AML-193 (cell line): ENCODE data around the gene PALD1.
A peak's percentile ranks its signal among the peaks of the same experiment; 100 is the strongest.

Experiments used
- DNase-seq, 2 experiments: peaks; one replicate each; lab custom pipeline; 2025; lab: John Stamatoyannopoulos, UW

PALD1 gene

DNA sequence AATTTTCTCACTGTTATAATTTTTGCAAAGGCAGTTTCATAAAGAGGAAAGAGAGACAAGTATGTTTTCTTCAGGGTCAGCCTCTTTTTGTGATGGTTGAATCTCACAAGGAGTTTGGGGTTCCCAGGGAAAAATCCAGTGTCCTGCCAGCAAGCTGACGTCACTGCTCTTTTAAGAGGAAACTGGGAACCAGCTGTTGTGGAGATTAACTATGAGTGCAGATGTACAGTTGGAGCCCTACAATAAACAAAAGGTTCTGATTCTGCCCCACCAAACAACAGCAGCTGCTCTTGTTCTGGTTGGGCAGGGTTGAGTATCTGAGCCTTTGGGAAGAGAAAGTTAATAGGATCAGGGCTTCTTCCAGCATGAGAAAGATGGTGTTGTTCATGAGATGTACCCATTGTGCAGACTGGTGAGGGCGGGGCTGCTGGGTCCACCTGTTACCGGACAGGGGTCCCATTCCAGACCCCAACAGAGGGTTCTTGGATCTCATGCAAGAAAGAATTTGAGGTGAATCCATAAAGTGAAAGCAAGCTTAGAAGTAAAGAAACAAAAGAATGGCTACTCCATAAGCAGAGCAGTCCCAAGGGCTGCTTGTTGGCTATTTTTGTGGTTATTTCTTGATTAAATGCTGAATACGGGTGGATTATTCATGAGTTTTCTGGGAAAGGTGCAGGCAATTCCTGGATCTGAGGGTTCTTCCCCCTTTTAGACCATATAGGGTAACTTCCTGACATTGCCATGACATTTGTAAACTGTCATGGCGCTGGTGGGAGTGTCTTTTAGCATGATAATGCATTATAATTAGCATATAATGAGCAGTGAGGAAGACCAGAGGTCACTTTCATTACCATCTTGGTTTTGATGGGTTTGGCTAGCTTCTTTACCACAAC, 111.4 kb downstream of the PALD1 start:
- no peak for DNase-seq

DNA sequence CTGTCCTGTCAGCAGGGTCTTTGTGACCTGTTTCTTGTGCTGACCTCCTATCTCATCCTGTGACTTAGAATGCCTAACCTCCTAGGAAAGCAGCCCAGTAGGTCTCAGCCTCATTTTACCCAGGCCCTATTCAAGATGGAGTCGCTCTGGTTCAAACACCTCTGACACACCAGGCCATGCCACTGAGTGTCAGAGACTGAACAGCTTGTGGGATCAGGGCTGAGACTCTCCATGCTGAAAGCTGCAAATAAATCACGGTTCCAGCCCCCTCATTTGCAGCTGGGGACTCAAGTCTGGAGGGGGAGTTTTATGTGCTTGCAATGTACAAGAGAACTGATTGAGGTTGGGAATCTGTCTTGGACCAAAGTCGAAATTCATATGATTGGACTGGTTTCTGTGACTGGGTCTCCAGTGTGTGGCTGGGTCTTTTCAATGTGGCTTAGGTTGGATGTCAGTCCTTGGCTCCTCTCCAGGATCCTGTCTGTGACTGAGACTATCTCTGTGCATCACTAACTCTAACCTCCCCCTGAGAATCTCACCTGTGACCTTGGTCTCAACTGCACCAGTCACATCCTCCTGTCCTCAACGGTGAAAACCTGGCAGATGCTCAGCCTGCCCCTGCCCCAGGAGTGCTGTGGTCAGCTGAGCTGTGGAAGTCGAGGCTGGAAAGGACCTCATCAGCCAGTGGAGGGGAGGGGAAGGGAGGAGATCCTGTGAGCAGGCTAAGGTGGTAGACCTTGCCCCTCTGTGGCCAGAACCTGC, 112.3 kb downstream of the PALD1 start:
- DNase-seq = no peak

DNA sequence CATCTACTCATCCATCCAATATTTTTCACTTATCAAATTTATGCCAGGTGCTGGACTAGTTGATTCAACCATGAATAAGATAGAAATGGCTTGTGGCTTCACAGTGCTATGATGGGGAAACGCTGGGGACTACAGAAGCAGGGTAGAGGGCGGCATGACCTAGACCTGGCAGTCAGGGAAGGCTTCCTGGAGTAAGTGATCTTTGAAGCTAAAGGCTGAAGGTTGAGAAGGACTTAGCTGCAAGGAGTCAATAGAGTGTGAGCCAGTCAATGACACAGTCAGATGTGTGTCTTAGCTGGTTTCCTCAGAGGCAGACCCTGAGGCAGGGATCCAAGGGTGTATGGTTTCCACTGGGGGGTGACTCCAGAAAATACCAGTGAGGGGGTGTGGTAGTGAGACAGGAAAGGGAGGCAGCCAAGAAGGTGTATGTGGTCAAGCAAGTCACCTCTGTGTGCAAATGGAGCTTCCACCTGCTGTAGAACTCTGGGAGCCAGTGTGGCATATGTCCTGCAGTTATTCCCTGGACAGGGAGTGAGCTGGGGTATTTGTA, 113.7 kb downstream of the PALD1 start:
- no peak for DNase-seq

DNA sequence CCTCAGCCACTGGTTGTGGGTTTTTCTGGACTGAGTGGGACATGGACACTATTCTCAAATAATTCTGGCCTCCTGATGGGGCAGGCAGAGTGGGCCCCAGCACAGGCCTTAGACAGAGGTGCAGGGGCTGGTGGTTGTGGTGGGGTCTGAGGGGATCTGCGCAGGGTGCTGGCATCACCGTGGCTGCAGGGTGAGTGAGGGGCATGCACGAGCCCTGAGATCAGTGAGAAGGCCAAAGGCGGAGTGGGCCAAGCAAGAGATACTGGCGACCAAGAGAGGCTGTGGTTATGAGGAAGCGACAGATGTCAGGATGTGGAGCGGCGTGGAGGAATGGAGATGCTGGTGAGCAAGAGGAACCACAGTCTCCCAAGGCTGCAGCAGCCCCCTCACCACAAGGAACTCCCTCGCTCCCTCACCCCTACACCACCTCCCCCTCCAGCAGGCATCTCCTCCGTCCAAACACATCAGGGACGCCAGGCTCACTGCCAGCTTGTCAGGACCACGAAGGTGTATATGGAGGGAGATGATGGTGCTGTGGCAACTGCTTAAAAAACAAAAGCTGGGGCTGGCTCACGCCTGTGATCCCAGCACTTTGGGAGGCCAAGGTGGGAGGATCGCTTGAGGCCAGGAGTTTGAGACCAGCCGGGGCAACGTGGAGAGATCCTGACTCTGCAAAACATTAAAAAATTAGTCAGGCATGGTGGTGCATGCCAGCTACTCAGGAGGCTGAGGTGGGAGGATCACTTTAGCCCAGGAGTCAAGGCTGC, 114.4 kb downstream of the PALD1 start:
- DNase-seq = peak; percentile 75 to 79

DNA sequence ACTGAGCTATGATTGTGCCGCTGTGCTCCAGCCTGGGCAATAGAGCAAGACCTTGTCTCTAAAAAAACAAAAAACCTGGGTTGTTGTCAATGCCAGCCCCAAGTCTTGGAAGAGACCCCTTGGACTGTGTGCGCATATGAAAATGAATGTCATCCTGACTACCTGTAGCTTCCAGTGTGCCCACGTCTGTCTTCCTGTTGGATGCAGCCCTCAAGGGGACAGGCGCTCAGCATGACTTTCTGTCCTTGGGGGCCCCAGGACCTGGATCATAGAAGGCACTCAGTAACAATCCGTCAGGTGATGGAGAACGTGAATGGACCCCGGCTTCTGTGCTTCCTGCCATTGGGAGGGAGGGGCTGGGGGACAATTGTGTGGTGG, 114.9 kb downstream of the PALD1 start:
- no peak for DNase-seq

DNA sequence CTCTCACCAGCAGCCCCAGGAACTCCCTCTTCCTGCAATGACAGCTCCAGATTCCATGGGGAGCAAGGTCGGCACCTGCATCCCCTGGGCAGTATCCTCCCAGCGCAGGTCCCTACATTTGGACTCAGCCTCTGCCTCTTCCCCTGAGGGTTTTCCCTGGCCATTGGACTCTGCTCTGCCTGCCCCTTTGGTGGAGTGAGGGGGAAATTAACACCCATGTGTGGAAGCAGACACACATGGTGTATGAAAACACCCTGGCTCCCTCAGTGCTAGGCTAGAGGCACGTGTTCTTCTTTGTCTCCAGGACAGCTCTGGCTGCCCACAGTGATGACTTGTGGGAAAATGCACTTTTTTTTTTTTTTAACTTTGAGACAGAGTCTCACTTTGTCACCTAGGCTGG, 115.6 kb downstream of the PALD1 start:
- DNase-seq = no peak

DNA sequence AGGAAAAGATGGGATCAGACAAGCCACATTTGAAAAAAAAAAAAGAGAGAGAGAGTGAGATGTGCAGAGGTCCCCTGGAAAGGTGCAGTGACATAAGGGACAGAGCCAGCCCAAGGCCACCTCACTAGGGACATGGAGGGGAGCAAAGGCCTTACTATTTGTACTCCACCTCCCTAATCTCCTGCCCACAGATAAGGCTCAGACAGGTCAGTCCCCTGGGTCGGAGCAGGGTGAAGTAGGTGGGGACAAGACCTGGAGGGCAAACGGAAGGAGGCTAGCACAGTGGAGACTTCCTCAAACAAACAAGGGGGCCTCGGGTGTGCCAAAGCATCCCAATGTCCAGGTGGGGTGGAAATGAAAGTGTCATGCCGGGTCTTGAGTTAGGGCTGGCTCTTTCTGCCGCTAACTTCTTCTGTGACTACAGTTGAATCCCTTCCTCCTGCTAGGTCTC, 117.0 kb downstream of the PALD1 start:
- no peak for DNase-seq

DNA sequence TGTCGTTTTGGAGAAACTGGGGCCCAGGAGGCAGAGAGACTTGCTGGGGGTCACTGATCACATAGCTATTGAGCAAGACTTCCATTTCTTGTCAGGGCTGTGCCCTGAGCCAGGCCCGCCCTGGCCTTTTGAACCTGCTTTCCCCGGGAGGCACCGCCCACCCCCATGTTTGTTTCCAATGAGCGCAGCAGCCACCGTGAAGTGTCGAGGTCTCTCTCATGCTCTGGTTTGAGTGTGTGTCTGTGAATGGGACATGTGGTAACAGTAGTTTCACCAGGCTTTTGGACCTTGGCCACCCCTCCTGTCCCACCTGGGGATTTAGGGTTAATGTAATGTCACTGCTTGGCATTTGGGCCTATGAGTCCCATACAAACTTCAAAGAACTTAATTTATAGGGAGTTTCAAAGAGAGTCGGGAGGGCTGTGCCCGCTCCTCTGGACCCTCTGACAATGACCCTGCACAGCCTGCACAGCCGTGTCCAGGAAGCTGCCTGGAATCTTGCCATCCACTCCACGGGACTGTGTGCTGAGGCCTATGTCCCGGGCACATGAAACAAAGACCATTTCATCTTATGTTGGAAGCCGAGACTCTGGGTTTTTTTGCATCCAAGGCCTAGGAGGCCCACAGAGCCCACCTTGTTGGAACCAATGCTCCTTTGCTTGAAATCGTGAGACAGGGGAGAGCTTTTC, 117.7 kb downstream of the PALD1 start:
- no peak for DNase-seq

DNA sequence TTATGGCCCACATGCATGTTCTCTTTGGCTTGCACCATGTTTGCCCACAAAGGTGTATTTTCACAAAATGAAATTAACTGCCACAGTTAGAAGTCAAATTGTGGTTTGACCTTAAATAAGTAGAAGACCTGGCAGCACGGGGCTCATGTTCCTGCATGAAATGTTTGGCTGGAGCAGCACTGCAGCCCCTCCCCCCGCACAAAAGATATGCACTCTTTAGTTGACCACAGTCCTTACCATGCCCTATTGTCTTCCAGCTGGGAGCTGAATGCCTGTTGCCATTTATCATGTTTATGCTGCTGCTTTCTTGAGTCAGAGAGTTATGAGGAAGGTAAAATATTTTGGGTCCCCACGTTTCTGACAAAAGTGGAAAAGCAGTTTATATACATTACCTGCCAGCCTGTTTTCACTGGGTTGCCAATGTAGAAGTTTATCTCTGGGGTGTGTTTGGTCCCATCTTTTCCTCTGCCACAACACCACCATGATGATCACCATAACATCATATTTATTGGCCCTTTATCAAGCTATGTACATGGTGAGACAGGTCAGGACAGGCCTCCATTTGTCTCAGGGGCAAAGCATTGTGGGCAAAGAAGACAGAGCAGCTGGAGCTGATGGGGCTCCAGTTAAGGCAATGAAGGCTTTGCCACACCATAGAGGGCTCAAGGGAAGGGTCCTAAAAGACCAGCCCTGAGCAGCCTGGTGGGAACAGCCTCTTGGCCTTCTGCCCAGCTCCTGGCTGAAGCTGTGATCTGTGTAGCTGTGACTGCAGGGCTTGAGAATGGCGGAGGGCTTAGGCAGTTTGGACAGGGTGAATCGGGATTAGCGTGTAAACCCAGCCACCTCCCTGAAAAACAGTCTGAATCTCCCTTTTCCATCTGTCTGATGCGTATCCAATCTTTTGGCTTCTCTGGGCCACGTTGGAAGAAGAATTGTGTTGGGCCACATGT, 118.6 kb downstream of the PALD1 start:
- no peak for DNase-seq

DNA sequence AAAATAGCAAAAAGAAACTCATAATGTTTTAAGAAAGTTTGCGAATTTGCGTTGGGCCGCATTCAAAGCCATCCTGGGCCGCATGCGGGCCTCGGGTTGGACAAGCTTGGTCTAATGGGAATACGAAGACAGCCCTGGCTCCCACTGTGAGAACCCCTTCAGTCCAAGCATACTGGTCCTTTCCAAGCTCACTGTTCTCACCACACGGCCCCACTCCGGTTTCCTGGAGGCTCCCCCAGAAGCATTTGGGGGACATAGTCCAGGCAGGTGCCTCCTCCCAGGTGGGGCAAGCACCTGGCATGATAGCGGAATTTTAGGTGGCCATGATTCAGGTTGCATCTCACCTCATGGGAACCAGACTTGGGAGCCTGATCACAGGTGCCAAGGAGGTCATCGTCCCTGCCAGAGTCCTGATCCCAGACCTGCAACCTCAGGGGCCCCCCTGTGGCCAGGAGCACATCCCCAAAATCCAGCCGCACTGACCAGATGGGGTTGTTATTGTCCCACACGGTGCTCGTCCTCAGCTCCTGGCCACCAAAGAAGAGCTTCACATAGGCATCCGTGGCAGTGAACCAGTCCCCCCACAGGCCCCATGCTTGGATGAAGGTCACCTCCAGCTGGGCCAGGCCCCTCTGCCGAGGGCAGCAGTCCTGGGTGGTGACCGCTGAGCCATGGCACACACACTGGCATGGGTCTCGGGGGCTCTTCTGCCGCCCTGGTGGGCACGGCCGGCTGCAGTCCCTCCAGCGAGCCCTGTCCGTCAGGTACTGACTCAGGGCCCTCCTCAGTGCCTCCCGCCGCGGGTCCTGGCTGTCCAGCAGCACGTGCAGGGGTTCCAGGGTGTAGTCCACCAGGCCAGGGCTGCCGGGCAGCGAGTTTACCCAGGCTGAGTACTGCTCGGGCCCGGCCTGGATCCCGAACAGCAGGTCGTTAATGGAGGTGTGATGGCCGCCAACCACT, 119.6 kb downstream of the PALD1 start:
- DNase-seq = no peak

DNA sequence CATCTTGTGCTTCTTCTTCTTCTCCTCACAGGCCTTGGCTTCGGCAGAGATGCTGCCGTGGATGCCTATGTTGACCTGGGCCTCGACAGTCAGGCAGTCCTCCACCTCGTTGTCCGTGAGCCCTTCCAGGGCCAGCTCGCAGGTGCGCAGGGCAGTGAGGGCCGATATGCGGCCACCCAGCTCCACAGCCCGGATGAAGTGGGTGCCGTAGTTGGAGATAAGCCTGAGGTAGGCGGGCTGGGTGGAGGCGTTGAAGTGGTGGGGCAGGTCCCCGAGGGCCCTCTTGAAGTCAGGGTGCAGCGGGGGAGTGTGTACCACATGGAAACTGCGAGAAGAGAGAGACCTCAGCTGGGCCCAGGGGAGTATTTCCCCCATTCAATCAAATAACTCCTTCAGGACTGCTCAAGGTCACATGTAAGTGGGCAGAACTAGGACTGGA, 120.3 kb downstream of the PALD1 start:
- no peak for DNase-seq

DNA sequence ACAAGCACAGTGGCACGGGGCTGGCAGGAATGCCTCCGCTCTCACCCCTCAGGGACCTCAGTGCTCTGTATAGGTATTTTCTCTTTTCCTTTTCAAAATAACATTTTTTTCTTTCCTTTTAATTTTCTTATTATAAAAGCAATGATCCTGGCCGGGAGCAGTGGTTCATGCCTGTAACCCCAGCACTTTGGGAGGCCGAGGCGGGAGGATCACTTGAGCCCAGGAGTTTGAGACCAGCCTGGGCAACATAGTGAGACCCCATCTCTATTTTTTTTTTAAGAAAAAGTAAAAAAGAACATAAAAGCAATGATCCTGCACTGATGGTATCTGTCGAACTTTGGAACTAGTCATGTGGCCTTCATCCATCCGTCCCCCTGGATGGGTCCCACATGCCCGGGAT, 120.8 kb downstream of the PALD1 start:
- DNase-seq = no peak

DNA sequence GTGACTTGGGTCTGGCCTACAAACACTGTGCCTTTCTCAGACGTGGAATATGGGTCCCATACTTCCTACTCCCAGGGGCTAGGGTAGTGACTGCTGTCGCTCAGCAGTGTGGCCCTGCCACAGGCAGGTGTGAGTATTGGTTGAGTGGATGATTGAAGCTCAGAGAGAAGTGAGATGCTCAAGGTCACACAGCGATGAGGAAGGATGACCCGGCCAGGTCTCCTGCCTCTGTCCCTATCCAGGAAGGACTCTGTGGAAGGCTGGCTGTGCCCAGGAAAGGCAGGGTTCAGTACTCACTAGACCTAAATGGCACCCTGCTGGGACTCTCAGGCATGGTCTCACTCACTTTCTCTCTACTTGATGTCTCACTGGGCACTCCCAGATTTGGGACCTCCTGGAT, 121.2 kb downstream of the PALD1 start:
- DNase-seq = no peak

DNA sequence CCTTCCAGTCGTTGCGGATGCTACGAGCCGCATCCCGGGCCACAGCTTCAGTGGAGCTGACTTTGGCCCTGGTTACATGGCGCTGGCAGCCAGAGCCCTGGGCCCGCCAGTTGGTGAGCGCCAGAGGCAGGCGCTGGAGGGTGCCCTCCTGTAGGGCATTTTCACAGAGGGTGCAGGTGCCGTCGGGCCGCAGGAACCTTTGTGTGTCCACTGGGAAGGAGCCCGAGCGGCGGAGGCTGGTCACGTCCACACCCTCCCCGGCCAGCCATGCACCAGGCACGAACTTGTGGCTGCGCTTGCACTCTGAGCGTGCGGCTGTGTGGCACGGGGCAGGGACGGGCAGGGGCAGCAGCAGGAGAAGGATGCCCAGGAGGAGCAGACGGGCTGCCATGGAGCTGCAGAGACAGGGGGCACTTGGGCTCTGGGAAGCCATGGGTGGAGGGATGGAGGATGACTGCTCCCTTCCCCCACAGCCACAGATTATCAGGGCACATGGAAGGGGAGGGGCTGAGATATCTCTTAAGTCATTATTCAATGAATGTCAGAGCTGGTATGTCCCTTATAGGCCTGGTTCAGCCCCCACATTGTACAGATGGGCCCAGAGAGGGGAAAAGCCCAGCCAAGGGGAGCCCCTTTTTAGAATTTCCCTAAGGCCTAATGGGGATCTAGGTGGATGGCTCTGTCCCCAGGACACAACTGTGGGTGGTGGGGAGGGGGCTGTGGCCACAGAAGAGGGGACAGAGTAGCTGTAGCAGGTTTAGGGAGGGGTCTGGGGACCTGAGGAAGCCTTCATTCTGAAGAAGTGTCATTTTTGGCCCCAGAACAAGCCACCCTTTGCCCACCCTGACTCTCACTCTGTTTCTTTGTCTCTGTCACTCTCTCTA, 122.2 kb downstream of the PALD1 start:
- no peak for DNase-seq

DNA sequence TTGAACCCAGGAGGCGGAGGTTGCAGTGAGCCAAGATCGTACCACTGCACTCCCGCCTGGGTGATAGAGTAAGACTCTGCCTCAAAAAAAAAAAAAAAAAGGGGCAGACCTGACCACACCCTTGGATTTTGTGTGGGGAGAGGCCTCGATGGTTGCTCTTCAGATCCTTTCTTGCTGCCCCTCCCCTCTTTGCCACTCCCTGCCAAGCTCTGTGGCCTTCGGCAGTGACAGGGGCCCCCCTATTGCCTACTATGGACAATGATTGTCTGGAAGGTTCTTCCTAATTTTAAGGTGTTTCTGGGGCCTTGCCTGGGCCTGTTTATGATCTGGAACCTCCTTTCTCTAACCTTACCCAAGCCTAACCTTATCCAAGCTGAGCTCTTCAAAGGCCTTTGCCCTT, 123.2 kb downstream of the PALD1 start:
- DNase-seq = no peak

DNA sequence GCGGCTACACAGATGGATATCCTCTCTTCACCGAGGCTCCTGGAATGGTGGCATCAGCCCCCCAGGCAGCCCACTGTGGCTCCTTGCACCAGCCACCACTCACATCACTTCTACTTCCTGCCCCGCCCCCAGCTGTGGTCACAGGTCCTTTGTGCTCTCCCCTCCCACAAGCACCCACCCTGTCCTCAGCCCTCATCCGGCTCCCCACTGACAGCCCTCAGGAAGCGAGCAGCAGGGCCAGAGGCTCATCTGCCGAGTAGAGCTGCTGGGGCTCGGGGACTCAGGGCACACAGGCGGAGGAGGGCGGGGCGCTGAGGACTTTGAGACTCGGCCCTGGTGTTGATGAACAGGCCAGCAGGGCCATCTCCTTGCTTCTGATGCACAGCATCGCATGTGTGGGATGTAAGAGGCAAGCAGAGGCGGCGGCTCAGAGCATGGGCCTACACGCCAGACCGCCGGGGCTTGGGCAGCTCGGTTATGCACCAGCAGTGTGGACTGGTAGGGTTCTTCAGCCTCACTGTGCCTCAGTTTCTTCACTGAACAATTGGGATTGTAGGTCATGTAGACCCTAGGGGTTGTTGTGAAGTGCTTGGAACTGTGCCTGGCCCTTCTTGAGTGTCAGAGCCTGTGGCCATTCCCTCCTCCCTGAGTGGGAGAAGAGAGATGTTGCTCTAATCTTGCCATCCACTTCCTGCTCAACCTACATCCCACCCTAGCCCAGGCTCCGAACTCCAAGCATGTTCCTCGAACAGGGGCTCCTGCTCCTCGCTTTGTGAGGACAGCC, 124.3 kb downstream of the PALD1 start, which contains the start of gene PRF1:
Gene PRF1 (minus strand): TSS at position 77 of the 784 bp plus-strand sequence. CDS start 1,839 bp downstream, outside the sequence.
- no peak for DNase-seq

DNA sequence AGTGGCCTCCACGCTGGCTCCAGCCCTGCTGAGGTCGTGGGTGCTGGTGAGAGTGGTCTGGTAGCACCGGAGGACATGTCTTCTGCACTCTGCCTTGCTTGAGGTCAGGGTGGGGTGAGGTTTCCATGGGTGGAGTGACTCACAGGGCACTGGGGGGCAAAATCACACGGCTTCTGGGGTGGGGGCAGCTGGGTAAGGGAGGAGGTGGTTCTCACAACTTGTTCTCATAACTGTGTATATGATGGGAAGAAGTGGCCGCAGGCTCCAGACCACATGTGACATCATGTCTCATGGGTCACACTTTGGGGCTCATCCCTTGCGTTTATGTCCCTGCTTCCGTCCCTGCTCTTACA, 124.9 kb downstream of the PALD1 start:
- DNase-seq = no peak
